ENCODE results near the gene COPS8.
A peak's percentile ranks its signal among the peaks of the same experiment; 100 is the strongest.

Gene COPS8

DNA sequence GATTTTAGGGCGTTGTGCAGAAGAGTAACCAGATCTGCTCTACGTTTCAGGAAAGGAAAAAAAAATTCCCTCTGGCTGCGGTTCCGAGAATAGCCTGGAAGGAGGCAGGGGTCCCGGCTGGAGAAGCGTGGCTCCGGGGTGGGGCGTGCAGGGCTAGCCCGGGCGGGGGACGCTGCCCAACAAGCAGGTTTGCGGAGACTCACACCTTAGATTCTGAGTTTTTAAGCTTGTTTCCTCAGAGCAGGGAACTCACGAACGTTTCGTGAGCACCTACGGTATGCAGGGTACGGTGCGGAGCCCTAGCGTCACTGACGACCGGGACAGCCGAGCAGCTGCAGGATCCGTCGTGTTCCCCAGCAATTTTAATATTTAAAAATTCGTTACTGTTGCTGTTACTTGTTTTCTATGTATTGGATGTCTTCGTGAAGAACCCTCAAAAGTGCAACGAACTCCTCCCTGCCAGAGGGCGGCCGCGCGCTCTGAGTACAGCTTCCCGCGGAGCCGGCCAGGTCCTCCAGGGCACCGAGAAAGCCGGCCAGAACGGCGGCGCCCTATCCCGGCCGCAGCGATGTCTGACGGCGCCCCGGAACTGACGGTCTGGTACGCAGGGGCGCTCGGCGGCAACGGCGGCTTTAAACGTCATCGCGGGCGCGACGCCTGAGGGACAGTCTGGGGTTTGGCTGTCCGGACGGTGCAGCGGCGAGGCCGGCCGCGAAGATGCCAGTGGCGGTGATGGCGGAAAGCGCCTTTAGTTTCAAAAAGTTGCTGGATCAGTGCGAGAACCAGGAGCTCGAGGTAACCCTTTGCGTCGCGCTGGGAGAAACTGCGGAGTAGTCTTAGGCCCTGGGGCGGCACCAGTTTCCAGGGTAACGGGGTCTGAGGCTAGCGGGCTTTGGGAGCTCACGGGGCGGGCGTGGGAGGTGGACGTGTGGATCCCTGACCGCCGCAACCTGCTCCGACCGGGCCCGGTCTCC, at the start of gene COPS8:
COPS8 (plus strand) TSS at position 642 of the 974 bp plus-strand sequence; CDS start at position 718, 76 bp downstream.
- DNase-seq (ENCODE audit: low read depth, low spot score), result peak; percentile 67

DNA sequence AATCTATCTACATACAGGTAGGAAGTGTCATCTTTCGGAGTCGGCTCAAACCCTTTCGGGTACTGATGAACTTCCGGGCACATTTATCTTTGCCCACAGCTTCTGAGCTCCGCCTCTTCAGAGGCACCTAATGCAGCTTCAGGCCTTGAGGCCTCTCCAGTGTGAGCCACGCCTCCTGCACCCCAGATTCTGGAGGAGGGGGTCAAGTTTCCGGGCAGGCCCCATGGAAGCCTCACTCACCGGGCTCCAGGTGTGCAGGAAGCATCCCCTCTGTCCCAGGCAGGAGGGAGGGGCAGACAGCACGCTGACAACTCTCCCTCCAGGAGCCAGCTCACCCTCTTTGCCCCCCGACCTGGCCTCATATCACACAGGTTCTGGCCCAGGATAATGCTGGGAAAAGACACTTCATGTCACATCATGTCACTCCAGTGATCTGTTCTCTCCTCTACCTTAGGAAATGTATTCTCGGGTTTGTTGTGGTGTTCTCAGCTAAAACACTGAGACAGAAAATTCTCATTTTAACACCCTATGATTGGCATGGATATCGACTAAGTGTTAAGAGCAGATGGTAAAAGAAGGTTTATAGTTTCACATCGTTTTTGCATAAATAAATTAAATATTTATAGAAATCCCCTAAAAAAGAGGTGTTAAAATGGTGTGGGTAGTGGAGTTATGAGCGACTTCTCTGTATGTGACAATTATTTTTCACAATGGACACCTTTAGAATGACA, 46.2 kb upstream of the COPS8 start:
- no peak for DNase-seq (ENCODE audit: low read depth, low spot score)

DNA sequence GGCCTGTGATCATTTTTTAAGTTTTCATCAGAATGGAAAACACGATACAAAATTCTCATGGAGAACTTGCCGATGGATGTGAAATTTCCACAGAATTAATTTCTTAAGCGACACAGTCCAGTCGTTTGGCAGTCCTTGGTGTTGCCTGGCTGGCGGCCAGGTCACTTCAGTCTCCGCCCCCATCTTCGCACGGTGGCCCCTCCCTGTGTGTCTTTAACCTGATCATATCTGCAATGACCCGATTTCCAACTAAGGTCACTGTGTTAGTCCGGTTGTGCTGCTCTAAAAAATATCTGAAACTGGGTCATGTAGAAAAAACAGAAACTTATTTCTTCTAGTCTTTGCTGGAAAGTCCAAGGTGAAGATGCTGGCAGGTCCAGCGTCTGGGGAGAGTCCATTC, 44.5 kb upstream of the COPS8 start:
- no peak for DNase-seq (ENCODE audit: low read depth, low spot score)

DNA sequence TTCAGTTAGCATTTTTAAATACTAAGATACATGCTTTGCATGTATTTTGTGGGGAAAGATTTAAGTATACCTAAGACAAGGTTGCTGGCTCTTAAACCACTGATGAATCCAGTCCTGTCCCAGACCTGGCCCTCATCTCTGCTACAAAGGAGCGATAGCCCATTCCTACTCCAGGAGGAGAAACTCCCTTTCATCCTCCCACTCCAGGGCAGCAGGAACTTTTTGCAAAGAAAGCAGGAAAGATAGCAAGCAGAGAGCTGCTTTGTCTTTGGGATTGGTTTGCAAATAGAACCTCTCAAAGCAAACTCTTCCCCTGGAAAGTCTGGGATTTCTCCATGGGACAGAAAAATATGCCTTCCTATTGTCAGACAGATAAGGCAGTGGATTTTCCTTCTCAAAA, 43.6 kb upstream of the COPS8 start:
- no peak for DNase-seq (ENCODE audit: low read depth, low spot score)

DNA sequence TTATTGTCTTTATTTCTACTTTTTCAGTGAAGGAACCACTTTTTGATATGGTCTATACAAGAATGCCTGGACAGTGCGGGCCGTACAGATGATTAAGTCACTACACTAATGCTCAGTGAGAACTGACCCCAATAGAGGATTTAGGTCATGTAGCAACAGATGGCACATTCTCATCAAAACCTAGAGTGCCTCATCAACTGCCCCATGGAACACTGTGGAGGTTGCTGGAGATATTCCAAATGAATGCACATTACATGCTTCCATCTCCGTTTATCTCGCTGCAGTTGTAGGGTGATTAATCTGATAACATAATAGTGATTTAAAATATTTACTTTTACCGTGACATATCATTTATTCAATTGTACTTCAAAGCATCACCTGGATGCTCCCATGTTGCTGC, 41.8 kb upstream of the COPS8 start:
- DNase-seq (ENCODE audit: low read depth, low spot score), result no peak

DNA sequence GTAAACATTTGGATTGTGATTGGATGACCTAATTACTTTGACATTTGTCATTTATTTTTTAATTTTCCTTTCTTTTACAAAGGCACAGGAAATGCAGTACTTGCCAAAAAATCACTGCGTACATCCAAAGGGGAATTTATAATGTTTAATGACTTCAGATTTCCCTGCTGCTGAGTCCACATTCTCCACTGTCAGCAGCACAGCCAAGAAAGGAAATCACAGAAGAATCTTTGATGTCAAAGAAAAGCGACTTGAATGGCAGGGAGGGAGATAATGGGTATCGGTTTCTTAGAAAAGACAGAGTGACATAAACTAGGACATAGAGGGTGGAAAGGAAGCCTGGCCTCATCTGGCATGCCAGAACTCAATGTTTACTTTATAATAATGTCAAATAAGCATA, 41.4 kb upstream of the COPS8 start:
- DNase-seq (ENCODE audit: low read depth, low spot score), result no peak

DNA sequence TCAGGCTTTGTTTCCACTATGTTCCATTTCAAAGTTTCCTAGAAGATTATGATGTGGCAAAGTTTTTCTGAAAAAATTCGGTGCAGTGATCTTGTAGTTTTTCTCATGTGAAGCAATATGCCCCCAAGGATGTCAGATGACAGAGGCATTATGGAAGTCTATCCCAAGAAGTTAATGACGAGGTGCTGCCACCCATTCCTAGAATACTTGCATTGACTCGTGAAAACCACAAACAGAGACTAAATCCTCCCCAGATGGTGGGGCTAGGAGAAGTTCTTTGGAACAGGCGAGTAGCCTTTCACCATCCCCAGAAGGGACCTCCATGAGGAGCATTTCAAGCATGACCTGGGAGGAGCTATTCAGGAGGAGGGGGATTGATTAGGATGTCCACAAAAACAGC, 40.2 kb upstream of the COPS8 start:
- DNase-seq (ENCODE audit: low read depth, low spot score), result no peak

DNA sequence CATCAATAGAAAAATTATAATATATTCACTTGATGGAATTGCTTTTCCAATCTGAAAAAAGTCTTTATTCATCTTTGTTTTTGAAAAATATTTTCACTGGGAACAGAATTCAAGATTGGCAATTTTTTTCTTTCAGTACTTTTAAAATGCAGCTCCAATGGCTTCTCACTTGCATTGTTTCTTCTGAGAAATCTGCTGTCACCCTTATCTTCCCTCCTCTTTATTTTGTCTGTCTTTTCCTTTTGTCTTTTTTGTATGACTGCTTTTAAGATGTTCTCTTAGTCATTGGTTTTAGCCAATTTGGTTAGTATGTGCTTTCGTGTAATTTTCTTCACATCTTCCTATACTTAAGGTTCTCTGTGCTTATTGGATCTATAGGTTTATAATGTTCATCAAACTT, 37.1 kb upstream of the COPS8 start:
- DNase-seq (ENCODE audit: low read depth, low spot score), result no peak

DNA sequence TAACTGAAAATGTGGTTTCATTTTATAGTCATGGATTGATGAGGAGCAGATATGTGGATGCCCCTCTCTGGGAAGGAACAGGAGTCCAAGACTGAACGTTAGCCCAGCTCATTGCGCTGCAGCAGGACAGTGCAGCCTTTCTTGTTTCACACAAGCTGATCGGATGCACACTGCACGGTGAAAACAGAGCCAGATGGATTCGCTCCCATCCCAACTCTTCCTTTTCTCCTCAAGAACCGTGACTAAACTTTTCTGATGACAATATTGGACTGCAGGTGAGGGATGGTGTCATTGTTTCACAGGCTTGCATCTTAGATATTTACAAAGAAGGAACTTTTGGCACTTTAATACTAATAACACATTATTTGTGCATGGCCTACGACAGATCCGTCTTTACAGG, 33.8 kb upstream of the COPS8 start:
- DNase-seq (ENCODE audit: low read depth, low spot score), result no peak

DNA sequence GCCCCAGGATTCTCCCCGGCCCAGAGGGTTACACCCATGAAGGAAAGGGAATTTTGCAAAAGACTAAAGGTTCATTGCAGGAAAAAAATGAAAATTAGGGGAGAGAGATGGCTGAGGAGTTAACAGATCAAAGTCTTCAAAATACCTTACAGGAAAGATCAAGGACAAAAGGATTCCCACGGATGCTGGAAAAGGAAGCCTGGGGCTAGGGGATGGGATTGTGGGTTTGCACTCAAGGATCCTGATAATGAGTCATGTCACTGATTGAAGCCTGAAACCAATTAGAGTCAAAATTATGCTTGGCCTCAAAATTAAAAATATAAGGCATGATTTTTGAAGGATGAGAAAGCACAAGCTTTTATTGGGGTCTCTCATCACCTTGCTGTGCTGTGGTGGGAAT, 32.6 kb upstream of the COPS8 start:
- no peak for DNase-seq (ENCODE audit: low read depth, low spot score)

DNA sequence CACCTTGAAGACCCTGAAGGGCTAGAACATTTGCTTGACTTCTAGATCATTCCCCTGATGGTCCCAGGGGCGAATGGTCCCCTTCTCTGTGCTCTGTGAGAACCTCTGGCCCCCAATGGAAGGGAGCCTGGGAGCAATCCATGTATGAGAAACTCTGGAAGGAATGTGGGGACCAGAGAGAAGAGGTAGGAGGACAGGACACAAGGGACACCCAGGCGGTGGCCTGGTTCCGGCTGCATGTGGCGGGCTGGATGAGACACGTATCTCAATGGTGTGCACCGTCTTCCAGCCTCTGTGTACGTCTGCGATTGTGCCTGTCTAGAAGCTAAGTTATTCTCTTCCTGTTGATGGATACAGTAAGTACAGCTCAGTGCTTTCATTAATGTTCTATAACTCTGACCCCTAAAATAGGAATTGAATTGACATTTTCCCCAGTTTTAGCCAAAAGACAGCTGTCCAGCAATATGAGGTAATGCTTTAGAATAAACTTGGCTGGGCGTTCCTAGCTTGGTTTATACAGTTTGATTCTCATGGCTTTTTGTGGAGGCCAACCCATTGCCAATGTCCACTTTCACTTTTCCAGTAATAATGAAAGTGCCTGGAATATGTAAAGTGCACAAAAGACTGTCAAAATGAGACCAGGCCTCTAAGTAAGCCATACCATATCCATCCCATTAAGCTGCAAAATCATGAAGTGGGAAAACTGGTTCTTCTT, 30.1 kb upstream of the COPS8 start:
- no peak for DNase-seq (ENCODE audit: low read depth, low spot score)

DNA sequence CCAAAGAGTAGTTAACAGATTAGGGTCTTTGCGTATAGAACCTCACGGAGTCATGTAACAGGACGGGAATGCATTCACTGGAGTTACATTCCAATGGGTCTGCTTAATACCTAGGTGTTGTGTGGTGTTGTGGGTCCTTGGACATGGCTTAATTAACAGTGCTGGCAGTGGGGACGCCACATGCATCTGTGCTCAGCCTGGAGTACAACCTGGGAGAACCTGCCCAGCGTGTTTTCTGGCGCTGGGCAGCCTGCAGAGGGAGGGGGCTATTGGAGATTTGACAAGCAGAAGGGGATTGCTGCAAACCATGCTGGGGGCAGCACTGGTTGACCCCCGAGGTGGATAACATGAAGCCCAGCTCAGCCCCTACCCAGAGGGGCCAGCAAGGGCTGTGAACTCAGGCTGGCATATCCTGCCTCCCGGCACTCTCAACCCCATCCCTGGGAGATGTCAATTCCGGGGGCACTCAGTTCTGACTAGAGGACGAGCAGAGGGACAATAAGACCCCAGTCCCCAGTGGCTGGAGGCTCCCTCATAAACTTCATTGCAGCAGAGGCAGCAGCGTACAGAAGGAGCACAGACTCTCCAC, 29.3 kb upstream of the COPS8 start:
- DNase-seq (ENCODE audit: low read depth, low spot score), result no peak

DNA sequence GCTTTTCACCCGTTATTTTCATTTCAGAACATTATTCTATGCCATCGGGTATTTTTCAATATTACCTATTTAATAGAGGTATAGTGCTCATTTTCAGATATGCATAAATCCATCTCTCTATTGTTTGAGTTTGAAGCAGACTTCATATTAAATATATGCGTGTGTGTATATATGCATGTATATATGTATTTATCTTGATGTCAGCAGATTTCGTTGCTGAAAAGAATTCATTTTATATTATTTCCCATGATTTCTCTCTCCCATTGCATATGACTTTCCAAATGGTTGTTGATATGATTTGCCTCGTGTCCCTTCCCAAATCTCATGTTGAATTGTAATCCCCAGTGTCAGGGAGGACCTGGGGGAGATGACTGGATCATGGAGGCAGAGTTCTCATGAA, 28.6 kb upstream of the COPS8 start:
- DNase-seq (ENCODE audit: low read depth, low spot score), result no peak

DNA sequence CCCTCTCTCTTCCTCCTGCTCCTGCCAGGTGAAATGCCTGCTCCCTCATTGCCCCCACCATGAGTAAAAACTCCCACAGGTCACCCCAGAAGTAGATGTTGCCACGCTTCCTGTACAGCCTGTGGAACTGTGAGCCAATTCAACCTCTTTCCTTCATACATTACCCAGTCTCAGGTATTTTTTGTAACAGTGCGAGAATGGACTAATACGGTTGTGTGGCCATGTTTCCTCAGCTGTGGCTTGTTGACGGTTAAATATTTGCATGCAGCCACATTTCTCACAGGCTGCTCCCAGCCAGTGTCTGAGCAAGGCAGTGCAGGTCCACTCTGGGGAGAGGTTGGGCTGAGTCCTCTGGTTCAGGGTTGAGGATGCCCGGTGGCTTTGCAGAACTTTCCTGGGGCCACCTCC, 27.8 kb upstream of the COPS8 start:
- DNase-seq (ENCODE audit: low read depth, low spot score), result no peak

DNA sequence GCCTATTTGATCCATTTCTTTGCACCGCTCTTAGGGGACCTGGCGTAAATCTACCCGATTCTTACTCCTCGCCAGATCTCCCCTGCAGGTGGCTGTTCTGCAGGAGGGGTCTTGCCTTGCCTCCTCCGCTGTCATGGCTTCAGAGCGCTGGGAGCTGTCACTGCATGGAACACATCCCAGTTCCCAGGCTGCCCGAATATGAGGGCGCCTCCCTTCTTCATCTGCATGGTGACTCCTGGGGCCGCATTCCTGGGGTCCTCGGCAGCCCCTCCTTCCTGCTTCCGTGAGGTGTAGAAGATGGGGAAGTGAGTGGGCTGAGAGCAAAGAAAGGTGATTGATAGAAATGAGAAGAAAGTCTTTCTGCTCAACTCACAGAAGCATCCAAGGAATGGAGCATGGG, 27.3 kb upstream of the COPS8 start:
- no peak for DNase-seq (ENCODE audit: low read depth, low spot score)

DNA sequence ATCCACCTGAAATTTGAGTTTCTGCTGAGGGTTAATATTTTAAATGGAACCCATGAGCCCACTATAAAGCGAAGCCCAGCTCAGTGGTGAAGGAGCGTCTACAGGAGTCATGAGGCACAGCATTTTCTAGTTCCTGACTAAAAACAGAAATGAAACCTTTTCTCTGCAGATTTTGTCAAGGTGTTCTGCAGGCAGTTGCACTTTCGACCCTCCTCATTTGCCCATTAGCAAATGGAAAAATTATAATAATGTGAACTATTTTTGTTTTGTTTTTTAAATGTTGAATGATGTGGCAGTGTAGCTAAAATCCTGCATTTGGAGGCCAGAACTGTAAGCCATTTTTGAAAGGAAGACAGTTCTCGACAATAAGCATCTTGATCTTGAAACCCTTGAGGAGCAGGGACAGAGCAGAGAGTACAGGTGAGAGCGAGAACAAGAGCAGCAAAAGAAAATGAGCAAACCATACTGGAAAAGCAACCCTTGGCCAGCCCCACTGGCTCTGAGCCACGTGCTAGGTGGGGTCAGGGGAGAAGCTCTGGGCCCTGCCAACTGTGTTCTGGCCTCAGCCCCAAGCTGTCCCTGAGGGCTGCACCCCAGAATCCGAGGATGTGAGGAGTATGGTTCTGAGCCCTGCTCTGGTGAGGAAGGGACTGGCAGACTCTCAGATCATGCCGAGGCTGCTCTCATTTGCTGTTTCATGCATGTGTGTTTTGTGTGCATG, 26.4 kb upstream of the COPS8 start:
- DNase-seq (ENCODE audit: low read depth, low spot score), result no peak

DNA sequence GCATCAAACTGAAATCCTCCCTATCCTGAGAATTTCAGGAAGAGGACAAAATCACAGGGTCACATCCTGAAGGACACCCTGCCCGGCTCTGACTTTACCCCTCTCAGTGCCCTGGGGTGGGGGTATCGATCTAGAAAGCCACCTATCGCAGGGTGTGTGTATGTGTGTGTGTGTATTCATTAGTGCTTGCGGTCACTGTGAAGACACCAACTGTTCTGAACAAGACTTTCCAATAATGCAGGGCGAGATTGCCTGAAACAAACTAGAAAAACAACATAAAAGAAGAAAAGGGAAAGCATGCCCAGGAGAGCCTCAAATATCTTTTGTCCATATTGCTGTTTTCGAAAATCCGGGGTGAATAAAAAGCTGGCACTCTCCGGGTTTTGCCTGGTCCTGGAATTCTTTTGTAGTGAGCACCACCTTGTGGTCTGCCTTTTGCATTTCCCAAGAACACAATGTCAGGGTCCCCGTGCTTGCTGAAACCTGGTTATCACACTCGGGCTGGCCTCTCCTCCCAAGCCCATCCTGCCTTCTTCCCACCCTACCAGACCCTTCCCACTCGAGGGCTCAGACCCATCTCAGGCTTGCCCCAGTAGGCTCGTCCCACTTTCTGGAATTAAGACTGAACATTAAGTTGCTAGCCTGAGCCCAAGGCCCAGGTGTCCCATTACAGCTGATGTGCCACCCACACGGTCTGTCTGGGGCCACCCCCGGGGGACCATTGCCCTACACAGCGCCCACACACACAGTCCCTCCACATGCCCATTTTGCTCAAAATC, 25.0 kb upstream of the COPS8 start:
- DNase-seq (ENCODE audit: low read depth, low spot score), result peak; percentile 56

DNA sequence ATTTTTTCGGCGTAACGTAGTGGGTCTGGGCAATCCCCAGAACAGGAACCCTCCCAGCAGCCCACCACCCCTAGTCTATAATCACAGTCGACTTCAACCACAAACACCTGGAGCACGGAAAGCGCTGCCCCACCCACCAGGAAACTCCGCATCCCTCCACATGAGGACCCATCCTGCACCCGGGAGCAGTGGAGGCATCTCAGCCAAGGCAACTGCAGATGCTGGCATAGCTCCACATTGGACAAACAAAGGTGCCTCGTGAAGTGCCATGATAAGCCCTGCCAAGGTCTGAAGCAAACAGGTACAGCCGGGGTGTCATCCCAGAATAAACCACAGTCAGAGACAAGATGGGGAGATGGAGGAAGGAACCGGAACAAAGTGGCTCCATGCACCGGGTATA, 24.3 kb upstream of the COPS8 start:
- DNase-seq (ENCODE audit: low read depth, low spot score), result no peak

DNA sequence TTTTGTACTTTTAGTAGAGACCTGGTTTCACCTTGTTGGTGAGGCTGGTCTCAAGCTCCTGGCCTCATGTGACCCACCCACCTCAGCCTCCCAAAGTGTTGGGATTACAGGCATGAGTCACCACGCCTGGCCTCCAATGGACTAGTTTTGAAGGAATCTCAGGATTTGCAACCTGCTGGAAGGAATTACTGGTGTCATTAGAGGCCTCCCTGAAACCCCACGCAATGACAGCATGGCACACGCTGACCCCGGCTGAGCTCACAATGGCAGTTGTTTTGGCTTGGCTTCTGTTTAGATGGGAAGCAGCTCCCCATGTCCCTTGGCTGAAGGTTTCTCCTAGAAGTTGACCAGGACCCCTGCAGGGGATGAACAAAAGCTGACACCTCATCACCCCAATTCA, 23.1 kb upstream of the COPS8 start:
- DNase-seq (ENCODE audit: low read depth, low spot score), result no peak
